ENCODE data around the gene SNX4.
"Not testable (repeated sequence)": the region's sequence is repeated elsewhere in the genome, so short reads cannot be mapped to it uniquely, and the experiment has no call there.

The SNX4 gene

GRCh38 chr3:125462722-125463299, 57.2 kb downstream of the SNX4 start:
- no peak for DNase-seq (ENCODE audit: low read depth in 3 of 3)

- no peak for DNase-seq (ENCODE audit: low read depth in 3 of 3)
Measured at GRCh38 chr3:125461896-125462295, 58.1 kb downstream of the SNX4 start.

- DNase-seq (ENCODE audit: low read depth in 3 of 3): no peak
Measured at GRCh38 chr3:125460233-125460632, 59.8 kb downstream of the SNX4 start.

- DNase-seq (ENCODE audit: low read depth in 3 of 3): no peak
Measured at GRCh38 chr3:125443923-125444322, 76.1 kb downstream of the SNX4 start.

DNA sequence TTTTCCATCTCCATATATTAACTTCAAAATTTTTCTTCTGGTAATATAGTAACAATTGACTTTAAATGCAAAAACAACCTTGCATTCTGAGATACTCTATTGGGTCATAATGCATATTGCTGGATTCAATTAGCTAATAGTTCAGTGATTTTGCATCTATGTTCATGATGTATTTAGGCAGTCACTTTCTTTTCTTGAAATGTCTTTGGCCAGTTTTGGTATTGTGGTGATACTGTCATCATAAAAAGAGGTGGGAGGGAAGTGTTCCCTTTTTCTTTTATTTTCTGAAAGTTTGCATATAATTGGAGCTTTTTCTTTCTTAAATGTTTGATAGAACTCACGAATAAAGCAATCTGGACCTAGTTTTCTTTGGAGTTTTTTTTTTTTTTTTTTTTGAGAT, 77.5 kb downstream of the SNX4 start:
- DNase-seq (ENCODE audit: low read depth in 3 of 3): no peak

DNA sequence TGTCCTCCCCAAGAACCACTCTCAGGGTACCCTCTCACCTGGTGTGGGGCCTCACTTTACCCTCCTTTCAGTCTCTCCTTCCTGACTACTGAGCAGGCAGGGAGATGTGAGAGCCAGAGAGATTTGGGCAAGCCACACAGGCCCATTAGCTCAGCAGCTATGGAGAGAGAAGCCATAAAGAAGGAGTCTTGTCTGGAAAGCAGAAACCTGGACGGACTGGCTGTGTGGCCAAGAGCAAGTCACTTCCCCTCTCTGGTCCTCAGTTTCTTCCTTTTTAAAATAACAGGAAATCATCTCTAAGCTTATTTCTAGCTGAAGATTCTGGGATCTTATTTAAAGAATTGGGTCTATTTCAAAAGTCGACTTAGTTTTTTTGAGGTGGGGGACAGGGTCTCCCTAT, 79.0 kb downstream of the SNX4 start:
- DNase-seq (ENCODE audit: low read depth in 3 of 3): no peak

DNA sequence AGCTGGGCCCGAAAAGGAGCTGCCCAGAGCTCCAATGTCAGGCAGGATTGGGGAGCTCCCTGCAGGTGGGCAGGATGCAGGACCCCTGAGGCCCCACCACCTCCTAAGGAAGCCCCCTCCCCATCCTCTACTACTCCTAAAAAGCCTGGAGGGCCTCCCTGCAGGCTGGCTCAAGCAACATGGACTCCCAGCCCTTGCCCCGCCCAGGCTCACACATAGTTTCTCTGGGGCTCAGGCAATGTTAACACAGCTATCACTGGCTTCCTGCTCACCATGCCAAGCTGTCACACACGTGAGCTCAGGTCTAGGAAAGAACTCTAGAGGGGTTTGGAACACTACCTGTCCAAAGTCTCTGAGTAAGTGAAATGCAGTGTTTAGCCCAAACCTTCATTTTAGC, 79.4 kb downstream of the SNX4 start:
- no peak for DNase-seq (ENCODE audit: low read depth in 3 of 3)

- DNase-seq (ENCODE audit: low read depth in 3 of 3): peak; percentile 31 to 55 (median 38)
Measured at GRCh38 chr3:125437631-125438435, 82.2 kb downstream of the SNX4 start.

GRCh38 chr3:125436921-125437320, 83.1 kb downstream of the SNX4 start:
- no peak for DNase-seq (ENCODE audit: low read depth in 3 of 3)

- DNase-seq (ENCODE audit: low read depth in 3 of 3): no peak
Measured at GRCh38 chr3:125435231-125435630, 84.8 kb downstream of the SNX4 start.

- DNase-seq (ENCODE audit: low read depth in 3 of 3): no peak
Measured at GRCh38 chr3:125434582-125435011, 85.4 kb downstream of the SNX4 start.

- DNase-seq (ENCODE audit: low read depth in 3 of 3): no peak
Measured at GRCh38 chr3:125433611-125434041, 86.4 kb downstream of the SNX4 start.

DNA sequence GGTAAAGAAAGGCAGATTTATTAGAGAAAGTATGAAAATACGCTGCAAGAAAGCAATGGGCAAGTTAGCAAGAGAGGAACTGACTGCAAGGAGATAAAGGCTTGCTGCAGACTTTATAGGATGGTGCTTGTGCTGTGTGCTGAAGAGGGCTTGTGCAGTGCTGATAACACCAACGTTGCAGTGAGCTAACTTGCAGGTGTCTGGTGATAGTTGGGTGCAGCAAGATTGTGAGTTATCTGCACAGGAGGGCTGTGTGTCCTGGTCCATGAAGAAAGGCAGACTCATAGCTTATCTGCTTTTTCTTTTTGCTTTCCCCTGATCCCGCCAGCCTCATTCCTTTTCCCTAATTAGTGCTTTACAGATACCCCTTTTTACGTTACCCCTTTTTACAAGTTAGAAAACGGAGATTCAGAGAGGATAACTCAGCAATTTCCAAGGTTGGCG, 86.9 kb downstream of the SNX4 start:
- DNase-seq (ENCODE audit: low read depth in 3 of 3): no peak

GRCh38 chr3:125431912-125432790, 87.9 kb downstream of the SNX4 start:
- no peak for DNase-seq (ENCODE audit: low read depth in 3 of 3)

GRCh38 chr3:125431391-125431790, 88.6 kb downstream of the SNX4 start:
- DNase-seq (ENCODE audit: low read depth in 3 of 3): no peak

DNA sequence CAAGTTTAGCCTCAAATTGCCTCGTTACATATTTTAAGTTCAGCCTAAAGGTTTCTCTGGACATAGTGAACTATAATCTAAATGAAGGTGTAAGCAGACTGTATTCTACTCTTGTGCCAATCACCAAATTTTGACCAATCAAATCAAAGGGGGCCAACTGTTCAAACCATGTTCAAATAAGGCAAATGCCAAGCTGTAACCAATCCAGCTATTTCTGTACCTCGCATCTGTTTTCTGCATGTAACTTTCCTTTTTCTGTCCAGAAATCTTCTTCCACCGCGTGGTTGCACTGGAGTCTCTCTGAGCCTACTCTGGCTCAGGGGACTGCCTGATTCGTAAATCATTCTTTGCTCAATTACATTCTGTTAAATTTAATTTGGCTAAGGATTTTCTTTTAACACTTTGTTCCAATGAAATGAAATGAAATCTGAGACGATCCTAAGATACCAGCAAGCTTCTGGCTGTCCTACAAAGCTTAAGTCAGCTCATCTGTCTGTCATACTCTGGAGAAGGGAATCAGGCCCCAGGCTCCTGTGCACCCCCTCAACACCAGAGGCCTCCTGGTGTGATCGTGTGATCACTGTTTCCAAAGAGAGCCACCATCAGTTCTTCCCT, 91.7 kb downstream of the SNX4 start:
- no peak for DNase-seq (ENCODE audit: low read depth in 3 of 3)

DNA sequence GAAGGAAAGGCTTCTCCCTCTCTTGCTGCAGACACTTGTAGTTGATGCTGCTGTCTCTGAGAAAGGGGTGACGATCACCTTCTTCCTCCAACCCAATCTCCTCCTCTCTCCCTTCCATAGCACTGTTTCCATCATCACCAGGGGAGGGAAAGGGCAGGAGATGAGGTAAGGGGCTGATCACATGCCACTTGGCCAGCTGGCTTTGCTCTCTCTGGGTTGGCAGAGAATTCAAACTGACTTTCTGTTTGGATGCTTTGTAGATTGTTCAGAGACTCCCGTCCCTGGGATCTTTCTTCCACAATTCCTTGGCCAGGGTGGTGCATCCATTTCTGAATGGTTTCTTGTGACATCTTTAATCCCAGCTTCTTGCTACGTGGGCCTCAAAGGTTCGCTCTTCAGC, 101.7 kb downstream of the SNX4 start:
- no peak for DNase-seq (ENCODE audit: low read depth in 3 of 3)

- DNase-seq (ENCODE audit: low read depth in 3 of 3): no peak
Measured at GRCh38 chr3:125416235-125416634, 103.8 kb downstream of the SNX4 start.

- no peak for DNase-seq (ENCODE audit: low read depth in 3 of 3)
Measured at GRCh38 chr3:125414669-125415068, 105.3 kb downstream of the SNX4 start.

DNA sequence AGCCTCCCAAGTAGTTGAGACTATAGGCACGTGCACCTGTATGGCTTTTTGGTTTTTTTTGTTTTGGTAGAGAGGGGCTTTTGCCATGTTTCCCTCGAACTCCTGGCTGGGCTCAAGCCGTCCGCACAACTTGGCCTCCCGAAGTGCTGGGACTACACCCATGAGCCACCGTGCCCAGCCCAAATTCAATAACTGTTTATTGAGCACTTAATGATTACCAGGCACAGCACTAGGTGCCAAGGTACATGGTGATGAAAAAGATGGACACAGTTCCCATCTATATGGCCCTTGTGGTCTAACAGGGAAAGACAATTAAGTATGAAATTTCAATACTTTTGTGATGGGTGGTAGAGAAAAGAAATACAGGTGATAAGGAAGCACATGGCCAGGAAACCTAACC, 109.1 kb downstream of the SNX4 start:
- DNase-seq (ENCODE audit: low read depth in 3 of 3): no peak

- no peak for DNase-seq (ENCODE audit: low read depth in 3 of 3)
Measured at GRCh38 chr3:125406070-125406469, 113.9 kb downstream of the SNX4 start.

- not testable (repeated sequence) for DNase-seq (ENCODE audit: low read depth in 3 of 3)
Measured at GRCh38 chr3:125405515-125405914, 114.5 kb downstream of the SNX4 start.
